SU-DHL-6 (cell line): ENCODE data around the gene SFSWAP.

Experiments used
- H2AFZ ChIP-seq: fragments of 200-600 bp; sonication (generic); 2 replicates; pipeline ENCODE4 v1.6.1; 2014; ENCODE audit warnings: low read depth, mild to moderate bottlenecking, moderate library complexity, mixed read lengths, antibody characterized with exemption, low read length; ENCODE audit not compliant: severe bottlenecking
- H3F3A ChIP-seq: fragments of 200-600 bp; shearing (Covaris generic); 2 replicates; pipeline ENCODE4 v1.6.0; 2016; ENCODE audit warnings: antibody characterized with exemption, mild to moderate bottlenecking; ENCODE audit not compliant: insufficient read depth
- H3K27ac ChIP-seq: fragments of 200-600 bp; sonication (generic); 2 replicates; pipeline ENCODE4 v1.5.1; 2016; ENCODE audit warnings: low read depth, mild to moderate bottlenecking, low read length, moderate library complexity, mixed read lengths
- H3K27me3 ChIP-seq: fragments of 200-600 bp; sonication (generic), shearing (Covaris generic); 2 replicates; pipeline ENCODE4 v1.6.0; 2014; ENCODE audit warnings: mild to moderate bottlenecking, low read length
- H3K36me3 ChIP-seq: fragments of 200-600 bp; sonication (generic); 2 replicates; pipeline ENCODE4 v1.6.1; 2014; ENCODE audit warnings: mild to moderate bottlenecking, low read length, mixed read lengths
- H3K4me2 ChIP-seq: fragments of 300-600, 200-600 bp; shearing (Covaris generic), sonication (generic); 2 replicates; pipeline ENCODE4 v1.6.0; 2014; ENCODE audit warnings: low read length, low read depth, mild to moderate bottlenecking; ENCODE audit not compliant: poor library complexity, severe bottlenecking
- H3K4me3 ChIP-seq: fragments of 200-600 bp; sonication (generic); 2 replicates; pipeline ENCODE4 v1.5.1; 2014; ENCODE audit warnings: antibody characterized with exemption, low read length, mild to moderate bottlenecking, mixed read lengths; ENCODE audit not compliant: insufficient read depth, poor library complexity, severe bottlenecking
- H3K79me2 ChIP-seq: fragments of 200-600 bp; sonication (generic); 2 replicates; pipeline ENCODE4 v1.6.1; 2014; ENCODE audit warnings: mild to moderate bottlenecking, low read length, moderate library complexity; ENCODE audit not compliant: insufficient read depth
- H3K9ac ChIP-seq: fragments of 200-600 bp; sonication (generic); 2 replicates; pipeline ENCODE4 v1.7.0; 2014; ENCODE audit warnings: mild to moderate bottlenecking, low read length
- H3K9me2 ChIP-seq: fragments of 200-600 bp; sonication (generic); replicated peaks from 2 replicates; pipeline ENCODE4 v1.6.1; 2014; ENCODE audit warnings: low read length; ENCODE audit not compliant: insufficient read depth
- H3K9me3 ChIP-seq: fragments of 200-600 bp; sonication (generic); 2 replicates; pipeline ENCODE4 v1.6.1; 2014; ENCODE audit warnings: low read length, mixed read lengths; ENCODE audit not compliant: insufficient read depth
- H4K20me1 ChIP-seq: fragments of 200-600 bp; sonication (generic); 2 replicates; pipeline ENCODE4 v1.6.1; 2014; ENCODE audit warnings: low read depth, mild to moderate bottlenecking, antibody characterized with exemption, low read length, moderate library complexity, mixed read lengths
- CTCF ChIP-seq: fragments of 200-600 bp; sonication (generic); IDR thresholded peaks from one replicate; pipeline ENCODE4 v1.5.1; 2017; ENCODE audit warnings: antibody characterized with exemption, mild to moderate bottlenecking, low read length, moderate library complexity; ENCODE audit not compliant: insufficient read depth, poor library complexity, severe bottlenecking
- EZH2phosphoT487 ChIP-seq: fragments of 200-600 bp; sonication (generic), shearing (Covaris generic); conservative IDR thresholded peaks from 2 replicates; pipeline ENCODE4 v1.6.1; 2018; ENCODE audit warnings: mild to moderate bottlenecking, antibody characterized with exemption, low read length, moderate library complexity, mixed read lengths

The SFSWAP gene

GRCh38 chr12:131826097-131826928 lies 115.4 kb downstream of the SFSWAP start:
- Histone ChIP-seq H3K36me3 (no peaks in the 10 kb centered on the region), H3K4me2 (no peak overlapping the region), H3K27me3 (no peaks in the 10 kb centered on the region), H3K4me3 (no peak overlapping the region), H3K27ac (no peak overlapping the region), H2AFZ (no peak overlapping the region), H3K79me2 (no peaks in the 10 kb centered on the region), H3K9me2 (no peaks in the 10 kb centered on the region), H4K20me1 (no peaks in the 10 kb centered on the region), H3K9ac (no peak overlapping the region), H3K9me3 (no peaks in the 10 kb centered on the region), H3F3A (no peaks in the 10 kb centered on the region)
- TF ChIP-seq CTCF (no peak), EZH2phosphoT487 (no peak)

GRCh38 chr12:131827961-131828534 lies 117.2 kb downstream of the SFSWAP start, which contains the start of gene MMP17:
TSS of gene MMP17 (plus strand) at chr12:131828393. CDS start at chr12:131828495, 102 bp downstream.
- Histone ChIP-seq H3K36me3 (no peaks in the 10 kb centered on the region), H3F3A (no peaks in the 10 kb centered on the region), H4K20me1 (no peaks in the 10 kb centered on the region), H3K9me2 (no peaks in the 10 kb centered on the region), H3K27me3 (no peaks in the 10 kb centered on the region), H3K4me3 (no peak within 1 kb of the TSS), H3K9me3 (no peaks in the 10 kb centered on the region), H3K4me2 (no peak within 1 kb of the TSS), H3K27ac (no peak within 1 kb of the TSS), H3K9ac (no peak within 1 kb of the TSS), H2AFZ (no peak within 1 kb of the TSS), H3K79me2 (no peaks in the 10 kb centered on the region)
- TF ChIP-seq EZH2phosphoT487 (no peak), CTCF (no peak)

GRCh38 chr12:131828671-131829355 lies 117.9 kb downstream of the SFSWAP start:
- H2AFZ ChIP-seq, result no peak overlapping the region
- H3K4me2 ChIP-seq, result no peak overlapping the region
- H3K36me3 ChIP-seq, result no peaks in the 10 kb centered on the region
- no peaks in the 10 kb centered on the region for H3K9me3 ChIP-seq
- no peaks in the 10 kb centered on the region for H4K20me1 ChIP-seq
- no peaks in the 10 kb centered on the region for H3K9me2 ChIP-seq
- H3K27ac ChIP-seq, result no peak overlapping the region
- H3K9ac ChIP-seq, result no peak overlapping the region
- no peak overlapping the region for H3K4me3 ChIP-seq
- H3F3A ChIP-seq, result no peaks in the 10 kb centered on the region
- no peaks in the 10 kb centered on the region for H3K27me3 ChIP-seq
- H3K79me2 ChIP-seq, result no peaks in the 10 kb centered on the region
- TF ChIP-seq CTCF, result no peak
- TF ChIP-seq EZH2phosphoT487, result no peak
